ENCODE measurements around the gene HOXA11.

Gene HOXA11

GRCh38 chr7:27179030-27179429 is 6.0 kb downstream of the HOXA11 start:
- H3K27me3 ChIP-seq (ENCODE audit: control insufficient read depth, insufficient read depth, low read length, poor library complexity, severe bottlenecking) = peaks cover 100% of the 10 kb centered on the region
- no peaks in the 10 kb centered on the region for H3K4me1 ChIP-seq (ENCODE audit: control insufficient read depth, insufficient read depth, low read length)
- H3K27ac ChIP-seq (ENCODE audit: insufficient read depth, low read depth, low read length, poor library complexity, severe bottlenecking) = no peak overlapping the region
- H3K4me3 ChIP-seq (ENCODE audit: insufficient read depth, low read depth, low read length) = no peak overlapping the region
- WGBS, 2 experiments = 7 to 12% methylated on average over 14 of the region's 14 CpGs
- H3K36me3 ChIP-seq (ENCODE audit: control insufficient read depth, insufficient read depth, low read length) = no peaks in the 10 kb centered on the region
- no peaks in the 10 kb centered on the region for H3K9me3 ChIP-seq (ENCODE audit: control insufficient read depth, low read length)

DNA sequence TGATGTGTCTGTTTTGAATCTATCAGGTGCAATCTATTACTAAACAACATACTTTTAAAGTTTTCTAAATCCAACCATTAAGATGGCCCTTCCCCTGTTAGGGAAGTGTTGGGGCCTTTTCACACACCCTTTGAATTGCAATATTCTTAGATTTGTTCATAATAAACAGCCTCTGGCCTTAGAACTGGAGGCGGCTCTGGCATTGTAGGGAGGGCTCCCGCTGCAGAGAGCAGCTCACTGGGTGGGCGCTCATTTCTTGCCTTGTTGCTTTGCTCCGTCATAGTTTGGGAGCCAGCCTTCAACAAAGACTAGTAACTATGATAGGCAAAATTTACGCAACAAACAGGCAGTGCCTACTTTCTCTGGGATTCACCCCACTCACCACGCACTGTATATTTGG is 6.7 kb downstream of the HOXA11 start:
- no peak overlapping the region for H3K27ac ChIP-seq (ENCODE audit: insufficient read depth, low read depth, low read length, poor library complexity, severe bottlenecking)
- H3K36me3 ChIP-seq (ENCODE audit: control insufficient read depth, insufficient read depth, low read length) = no peaks in the 10 kb centered on the region
- 20 to 31% methylated on average over 6 of the region's 6 CpGs for WGBS, 2 experiments
- H3K9me3 ChIP-seq (ENCODE audit: control insufficient read depth, low read length) = no peaks in the 10 kb centered on the region
- H3K4me3 ChIP-seq (ENCODE audit: insufficient read depth, low read depth, low read length) = no peak overlapping the region
- H3K4me1 ChIP-seq (ENCODE audit: control insufficient read depth, insufficient read depth, low read length) = no peaks in the 10 kb centered on the region
- H3K27me3 ChIP-seq (ENCODE audit: control insufficient read depth, insufficient read depth, low read length, poor library complexity, severe bottlenecking) = peaks cover 100% of the 10 kb centered on the region

DNA sequence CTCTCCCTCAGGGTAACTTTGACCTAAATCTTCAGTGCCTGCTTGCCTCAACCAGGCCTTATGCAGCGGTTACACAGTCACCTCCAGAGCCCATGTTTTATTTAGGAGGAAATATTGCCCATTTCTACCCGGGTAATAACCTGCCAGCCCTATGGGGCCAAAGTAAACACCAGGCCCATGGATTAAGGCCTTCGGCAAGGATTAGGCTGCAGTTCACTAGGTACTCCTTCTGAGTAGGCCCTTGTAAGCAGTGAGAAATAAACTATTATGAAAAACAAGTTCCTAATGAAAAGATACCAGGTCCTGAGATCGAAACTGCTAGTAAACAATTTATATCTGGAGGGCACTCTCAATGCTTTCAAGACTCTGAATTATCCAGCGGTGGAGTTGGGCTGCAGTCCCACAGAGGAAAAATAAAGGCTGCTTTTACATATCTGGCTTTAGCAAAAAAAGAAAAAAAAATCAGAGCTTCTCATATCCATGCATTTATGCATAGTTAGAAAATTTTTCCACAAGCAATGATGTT is 7.2 kb downstream of the HOXA11 start:
- Histone ChIP-seq H3K27ac (ENCODE audit: insufficient read depth, low read depth, low read length, poor library complexity, severe bottlenecking) (no peak overlapping the region), H3K36me3 (ENCODE audit: control insufficient read depth, insufficient read depth, low read length) (no peaks in the 10 kb centered on the region), H3K9me3 (ENCODE audit: control insufficient read depth, low read length) (no peaks in the 10 kb centered on the region), H3K4me1 (ENCODE audit: control insufficient read depth, insufficient read depth, low read length) (no peaks in the 10 kb centered on the region), H3K27me3 (ENCODE audit: control insufficient read depth, insufficient read depth, low read length, poor library complexity, severe bottlenecking) (peaks cover 100% of the 10 kb centered on the region), H3K4me3 (ENCODE audit: insufficient read depth, low read depth, low read length) (no peak overlapping the region)
- WGBS, 2 experiments = 28 to 31% methylated on average over 5 of the region's 5 CpGs

- Histone ChIP-seq H3K36me3 (ENCODE audit: control insufficient read depth, insufficient read depth, low read length) (no peaks in the 10 kb centered on the region), H3K4me1 (ENCODE audit: control insufficient read depth, insufficient read depth, low read length) (no peaks in the 10 kb centered on the region), H3K27me3 (ENCODE audit: control insufficient read depth, insufficient read depth, low read length, poor library complexity, severe bottlenecking) (peaks cover 100% of the 10 kb centered on the region), H3K9me3 (ENCODE audit: control insufficient read depth, low read length) (no peaks in the 10 kb centered on the region), H3K27ac (ENCODE audit: insufficient read depth, low read depth, low read length, poor library complexity, severe bottlenecking) (no peak overlapping the region), H3K4me3 (ENCODE audit: insufficient read depth, low read depth, low read length) (no peak overlapping the region)
- WGBS, 2 experiments = 19 to 22% methylated on average over 22 of the region's 22 CpGs
These were observed 7.9 kb downstream of the HOXA11 start for GRCh38 chr7:27176962-27177794.

DNA sequence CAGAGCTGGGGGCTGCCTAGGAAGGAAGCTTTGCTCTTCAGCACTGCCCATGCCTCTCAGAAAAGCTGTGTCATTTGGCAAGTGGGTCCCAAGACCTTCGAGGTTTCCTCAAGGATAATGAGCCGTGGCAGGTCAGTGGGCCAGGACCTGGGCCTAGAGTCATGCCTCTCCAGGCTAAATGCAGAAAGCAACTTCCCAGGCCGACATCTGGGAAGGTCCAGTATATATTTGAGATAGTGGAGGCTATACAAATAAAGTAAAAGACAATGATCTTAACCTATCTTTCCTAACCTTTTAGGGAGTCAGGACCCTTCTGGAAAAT is 8.5 kb downstream of the HOXA11 start:
- Histone ChIP-seq H3K4me3 (ENCODE audit: insufficient read depth, low read depth, low read length) (no peak overlapping the region), H3K27me3 (ENCODE audit: control insufficient read depth, insufficient read depth, low read length, poor library complexity, severe bottlenecking) (peaks cover 100% of the 10 kb centered on the region), H3K4me1 (ENCODE audit: control insufficient read depth, insufficient read depth, low read length) (no peaks in the 10 kb centered on the region), H3K36me3 (ENCODE audit: control insufficient read depth, insufficient read depth, low read length) (no peaks in the 10 kb centered on the region), H3K27ac (ENCODE audit: insufficient read depth, low read depth, low read length, poor library complexity, severe bottlenecking) (no peak overlapping the region), H3K9me3 (ENCODE audit: control insufficient read depth, low read length) (no peaks in the 10 kb centered on the region)
- 54 to 62% methylated on average over 3 of the region's 3 CpGs for WGBS, 2 experiments

DNA sequence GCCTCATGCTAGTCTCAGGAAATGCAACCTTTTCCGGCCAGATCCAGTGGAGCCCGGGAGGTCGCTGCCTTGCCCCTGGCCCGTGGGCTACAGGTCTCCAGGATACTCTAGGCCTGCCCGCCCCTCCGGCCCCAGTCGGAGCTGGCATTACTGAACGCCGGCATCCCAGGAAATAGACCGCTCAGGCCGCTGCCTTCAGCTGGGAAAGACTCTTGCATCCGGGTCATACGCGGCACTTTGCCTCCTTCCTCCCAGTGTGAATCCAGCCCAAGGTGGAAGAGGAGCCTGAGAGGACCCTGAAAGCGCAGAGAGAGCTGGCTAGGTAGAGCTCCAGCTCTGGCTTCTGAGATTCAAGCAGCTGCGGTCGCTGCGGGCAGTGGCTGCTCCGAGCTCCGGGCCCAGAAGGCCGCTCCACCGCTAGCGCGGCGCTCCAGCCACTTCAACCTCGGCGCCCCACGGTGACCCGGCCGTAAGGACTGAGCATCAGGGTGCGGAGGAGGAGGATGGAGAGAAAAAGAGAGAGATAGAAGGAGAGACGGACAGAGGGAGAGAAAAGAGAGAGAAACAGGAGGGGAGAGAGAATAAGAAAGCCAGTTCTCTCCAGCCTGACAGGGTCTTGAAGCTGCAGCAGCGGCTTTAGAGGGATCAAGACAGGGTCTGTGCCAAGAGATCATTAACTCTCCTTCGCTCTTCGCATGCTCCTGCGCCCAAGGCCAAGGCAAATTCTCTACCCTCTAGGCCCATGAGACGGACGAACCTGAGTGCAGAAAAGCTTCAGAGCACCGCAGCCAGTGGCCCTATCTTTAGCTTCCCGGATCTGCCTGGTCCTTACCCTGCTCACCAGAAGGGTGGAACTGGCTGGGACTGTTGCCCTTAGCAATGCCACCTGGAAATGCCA is 9.2 kb downstream of the HOXA11 start:
- Histone ChIP-seq H3K36me3 (ENCODE audit: control insufficient read depth, insufficient read depth, low read length) (no peaks in the 10 kb centered on the region), H3K9me3 (ENCODE audit: control insufficient read depth, low read length) (no peaks in the 10 kb centered on the region), H3K27ac (ENCODE audit: insufficient read depth, low read depth, low read length, poor library complexity, severe bottlenecking) (no peak overlapping the region), H3K27me3 (ENCODE audit: control insufficient read depth, insufficient read depth, low read length, poor library complexity, severe bottlenecking) (peaks cover 100% of the 10 kb centered on the region), H3K4me1 (ENCODE audit: control insufficient read depth, insufficient read depth, low read length) (no peaks in the 10 kb centered on the region), H3K4me3 (ENCODE audit: insufficient read depth, low read depth, low read length) (no peak overlapping the region)
- WGBS, 2 experiments = 8 to 10% methylated on average over 40 of the region's 40 CpGs

DNA sequence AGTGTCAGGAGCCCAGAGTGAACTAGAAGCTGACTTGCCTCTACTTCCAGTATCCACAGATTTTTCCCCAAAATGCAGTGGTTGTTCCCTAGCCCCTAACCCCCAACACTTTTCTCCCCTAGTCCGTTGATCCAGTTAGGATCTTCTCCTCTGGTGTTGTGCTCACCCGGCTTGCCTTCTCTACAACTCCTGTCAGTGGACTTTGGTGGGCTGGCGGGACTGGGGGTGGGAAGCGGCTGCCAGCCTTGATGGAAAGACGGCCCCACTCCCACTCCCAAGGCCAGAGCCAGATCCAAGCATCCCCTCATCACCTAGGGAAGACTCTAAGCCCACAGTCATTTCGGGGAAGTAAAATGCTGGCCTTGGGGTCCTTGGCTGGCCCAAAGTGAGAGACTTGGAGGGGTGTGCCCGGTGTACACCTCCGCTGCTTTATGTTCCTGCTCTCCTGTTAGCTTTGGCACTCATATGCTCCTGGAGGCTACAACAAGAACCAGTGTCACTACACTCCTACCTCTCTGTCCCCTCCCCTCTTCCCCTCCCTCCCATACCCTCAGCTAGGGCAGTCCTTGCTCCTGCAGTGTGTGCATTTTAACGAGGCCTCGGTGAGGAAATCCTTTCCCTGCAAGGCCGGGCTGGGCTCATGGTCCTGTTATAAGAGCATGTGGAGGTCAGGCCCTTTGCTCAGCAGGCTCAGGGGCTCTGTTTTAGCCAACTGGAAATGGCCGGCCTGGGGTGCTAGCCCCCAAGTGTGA is 10.0 kb downstream of the HOXA11 start:
- no peaks in the 10 kb centered on the region for H3K4me1 ChIP-seq (ENCODE audit: control insufficient read depth, insufficient read depth, low read length)
- H3K4me3 ChIP-seq (ENCODE audit: insufficient read depth, low read depth, low read length) = no peak overlapping the region
- H3K27ac ChIP-seq (ENCODE audit: insufficient read depth, low read depth, low read length, poor library complexity, severe bottlenecking) = no peak overlapping the region
- peaks cover 100% of the 10 kb centered on the region for H3K27me3 ChIP-seq (ENCODE audit: control insufficient read depth, insufficient read depth, low read length, poor library complexity, severe bottlenecking)
- H3K36me3 ChIP-seq (ENCODE audit: control insufficient read depth, insufficient read depth, low read length) = no peaks in the 10 kb centered on the region
- WGBS, 2 experiments = 20 to 22% methylated on average over 12 of the region's 12 CpGs
- H3K9me3 ChIP-seq (ENCODE audit: control insufficient read depth, low read length) = no peaks in the 10 kb centered on the region

DNA sequence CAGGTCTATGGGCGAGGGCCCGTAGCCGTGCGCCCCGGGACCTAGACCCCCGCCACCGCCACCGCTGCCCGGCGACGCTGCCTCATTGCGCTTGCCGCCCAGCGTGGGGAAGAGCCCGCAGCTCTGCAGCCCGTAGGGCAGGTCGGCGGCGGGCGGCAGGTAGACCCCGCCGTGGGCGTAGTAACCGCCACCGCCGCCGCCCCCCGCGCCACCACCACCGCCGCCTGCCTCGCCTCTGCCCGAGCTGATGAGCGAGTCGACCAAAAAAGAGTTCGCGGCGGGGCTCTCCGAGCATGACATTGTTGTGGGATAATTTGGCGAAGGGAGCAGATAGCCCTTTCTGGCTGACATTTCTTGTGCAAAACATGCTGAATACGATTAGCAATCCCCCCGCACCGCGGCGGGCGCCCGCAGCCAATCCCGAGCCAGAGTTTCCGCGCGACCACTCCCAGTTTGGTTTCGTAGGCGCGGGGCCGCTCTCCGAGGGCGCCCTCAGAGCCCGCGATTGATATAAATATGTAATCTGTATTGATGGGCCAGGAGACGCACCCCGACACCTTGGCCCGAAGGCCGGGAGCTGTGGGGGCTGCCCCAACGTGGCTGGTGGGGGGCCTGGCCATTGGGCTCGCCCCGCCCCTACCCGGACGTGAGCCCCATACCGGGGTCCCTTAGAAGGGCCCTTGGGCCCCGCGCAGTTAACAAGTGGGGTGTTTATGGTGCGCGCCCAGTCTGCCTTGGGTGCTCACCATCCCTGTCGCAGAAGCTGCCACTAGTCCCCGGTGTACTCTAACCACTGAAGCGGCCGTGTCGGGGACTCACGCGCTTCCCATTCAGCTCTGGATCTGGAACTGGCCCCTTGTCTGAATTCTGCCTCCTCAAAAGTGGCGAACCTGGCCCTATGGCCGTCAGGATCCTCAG is 10.8 kb downstream of the HOXA11 start, which contains the start of gene HOXA10:
TSS of gene HOXA10 (minus strand) at position 365 of the 918 bp plus-strand sequence. CDS start at position 351, 14 bp downstream.
- H3K36me3 ChIP-seq (ENCODE audit: control insufficient read depth, insufficient read depth, low read length) = no peaks in the 10 kb centered on the region
- H3K9me3 ChIP-seq (ENCODE audit: control insufficient read depth, low read length) = no peaks in the 10 kb centered on the region
- no peaks in the 10 kb centered on the region for H3K4me1 ChIP-seq (ENCODE audit: control insufficient read depth, insufficient read depth, low read length)
- peaks cover 100% of the 10 kb centered on the region for H3K27me3 ChIP-seq (ENCODE audit: control insufficient read depth, insufficient read depth, low read length, poor library complexity, severe bottlenecking)
- WGBS, 2 experiments = 6% methylated on average over 82 of the region's 82 CpGs
- no peak within 1 kb of the TSS for H3K27ac ChIP-seq (ENCODE audit: insufficient read depth, low read depth, low read length, poor library complexity, severe bottlenecking)
- H3K4me3 ChIP-seq (ENCODE audit: insufficient read depth, low read depth, low read length) = no peak within 1 kb of the TSS

DNA sequence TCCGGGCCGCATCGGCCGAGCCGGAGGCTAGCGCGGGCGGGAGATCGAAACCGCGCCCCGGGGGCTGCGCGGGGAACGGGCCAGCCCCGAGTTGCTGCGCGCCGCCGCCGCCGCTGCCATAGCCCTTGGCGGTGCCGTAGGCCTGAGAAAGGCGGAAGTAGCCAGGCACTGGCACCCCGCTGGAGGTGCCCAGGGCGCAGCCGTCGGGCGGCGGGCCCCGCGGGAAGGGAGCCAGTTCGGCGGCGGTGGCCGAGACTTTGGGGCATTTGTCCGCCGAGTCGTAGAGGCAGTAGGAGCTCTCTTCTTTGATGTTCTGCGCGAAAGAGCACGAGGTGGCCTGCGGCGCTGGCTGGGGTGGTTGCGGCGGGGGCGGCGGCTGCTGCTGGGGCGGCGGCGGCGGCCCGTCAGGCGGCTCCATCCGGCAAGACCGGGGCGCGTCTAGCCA is 11.5 kb downstream of the HOXA11 start:
- no peak overlapping the region for H3K27ac ChIP-seq (ENCODE audit: insufficient read depth, low read depth, low read length, poor library complexity, severe bottlenecking)
- H3K9me3 ChIP-seq (ENCODE audit: control insufficient read depth, low read length) = no peaks in the 10 kb centered on the region
- peaks cover 100% of the 10 kb centered on the region for H3K27me3 ChIP-seq (ENCODE audit: control insufficient read depth, insufficient read depth, low read length, poor library complexity, severe bottlenecking)
- no peaks in the 10 kb centered on the region for H3K36me3 ChIP-seq (ENCODE audit: control insufficient read depth, insufficient read depth, low read length)
- H3K4me1 ChIP-seq (ENCODE audit: control insufficient read depth, insufficient read depth, low read length) = no peaks in the 10 kb centered on the region
- H3K4me3 ChIP-seq (ENCODE audit: insufficient read depth, low read depth, low read length) = no peak overlapping the region
- 1% methylated on average over 59 of the region's 59 CpGs for WGBS, 2 experiments
